Prostate gland (tissue), 2 donors: ENCODE data around the gene HS1BP3.

Source experiments
- CTCF ChIP-seq, 4 experiments: fragments of 200-600 bp in 2 of 4; fragments of 450-650 bp in 2 of 4; sonication (generic) in 2 of 4; IDR thresholded peaks; 1 replicate in 3 of 4; 2 replicates in 1 of 4; pipeline ENCODE4 v1.5.1; 2016 to 2019; ENCODE audit warnings: antibody characterized with exemption in 4 of 4, mild to moderate bottlenecking in 2 of 4, moderate library complexity in 2 of 4
- POLR2A ChIP-seq: fragments of 450-650 bp; IDR thresholded peaks from one replicate; pipeline ENCODE4 v1.6.1; 2016; ENCODE audit warnings: antibody characterized with exemption, mild to moderate bottlenecking
- POLR2AphosphoS5 ChIP-seq: sonication (generic); formaldehyde crosslinking; IDR thresholded peaks from one replicate; pipeline ENCODE4 v1.6.1; 2017; ENCODE audit warnings: antibody characterized with exemption

- no peak for TF ChIP-seq POLR2A
- TF ChIP-seq POLR2AphosphoS5 = no peak
- no peak for TF ChIP-seq CTCF (IDR thresholded peaks at IDR 0.05)
Observed at GRCh38 chr2:20674309-20674965, 23.5 kb upstream of the HS1BP3 start.
